SU-DHL-6 (cell line): ENCODE measurements around the gene SETD1B.
"Not testable (repeated sequence)": the region's sequence is repeated elsewhere in the genome, so short reads cannot be mapped to it uniquely, and the experiment has no call there.

Source experiments
- H2AFZ ChIP-seq: fragments of 200-600 bp; sonication (generic); 2 replicates; pipeline ENCODE4 v1.6.1; 2014; ENCODE audit warnings: low read depth, mild to moderate bottlenecking, moderate library complexity, mixed read lengths, antibody characterized with exemption, low read length; ENCODE audit not compliant: severe bottlenecking
- H3F3A ChIP-seq: fragments of 200-600 bp; shearing (Covaris generic); 2 replicates; pipeline ENCODE4 v1.6.0; 2016; ENCODE audit warnings: antibody characterized with exemption, mild to moderate bottlenecking; ENCODE audit not compliant: insufficient read depth
- H3K27ac ChIP-seq: fragments of 200-600 bp; sonication (generic); 2 replicates; pipeline ENCODE4 v1.5.1; 2016; ENCODE audit warnings: low read depth, mild to moderate bottlenecking, low read length, moderate library complexity, mixed read lengths
- H3K27me3 ChIP-seq: fragments of 200-600 bp; sonication (generic), shearing (Covaris generic); 2 replicates; pipeline ENCODE4 v1.6.0; 2014; ENCODE audit warnings: mild to moderate bottlenecking, low read length
- H3K36me3 ChIP-seq: fragments of 200-600 bp; sonication (generic); 2 replicates; pipeline ENCODE4 v1.6.1; 2014; ENCODE audit warnings: mild to moderate bottlenecking, low read length, mixed read lengths
- H3K4me2 ChIP-seq: fragments of 300-600, 200-600 bp; shearing (Covaris generic), sonication (generic); 2 replicates; pipeline ENCODE4 v1.6.0; 2014; ENCODE audit warnings: low read length, low read depth, mild to moderate bottlenecking; ENCODE audit not compliant: poor library complexity, severe bottlenecking
- H3K4me3 ChIP-seq: fragments of 200-600 bp; sonication (generic); 2 replicates; pipeline ENCODE4 v1.5.1; 2014; ENCODE audit warnings: antibody characterized with exemption, low read length, mild to moderate bottlenecking, mixed read lengths; ENCODE audit not compliant: insufficient read depth, poor library complexity, severe bottlenecking
- H3K79me2 ChIP-seq: fragments of 200-600 bp; sonication (generic); 2 replicates; pipeline ENCODE4 v1.6.1; 2014; ENCODE audit warnings: mild to moderate bottlenecking, low read length, moderate library complexity; ENCODE audit not compliant: insufficient read depth
- H3K9ac ChIP-seq: fragments of 200-600 bp; sonication (generic); 2 replicates; pipeline ENCODE4 v1.7.0; 2014; ENCODE audit warnings: mild to moderate bottlenecking, low read length
- H3K9me2 ChIP-seq: fragments of 200-600 bp; sonication (generic); replicated peaks from 2 replicates; pipeline ENCODE4 v1.6.1; 2014; ENCODE audit warnings: low read length; ENCODE audit not compliant: insufficient read depth
- H3K9me3 ChIP-seq: fragments of 200-600 bp; sonication (generic); 2 replicates; pipeline ENCODE4 v1.6.1; 2014; ENCODE audit warnings: low read length, mixed read lengths; ENCODE audit not compliant: insufficient read depth
- H4K20me1 ChIP-seq: fragments of 200-600 bp; sonication (generic); 2 replicates; pipeline ENCODE4 v1.6.1; 2014; ENCODE audit warnings: low read depth, mild to moderate bottlenecking, antibody characterized with exemption, low read length, moderate library complexity, mixed read lengths
- CTCF ChIP-seq: fragments of 200-600 bp; sonication (generic); IDR thresholded peaks from one replicate; pipeline ENCODE4 v1.5.1; 2017; ENCODE audit warnings: antibody characterized with exemption, mild to moderate bottlenecking, low read length, moderate library complexity; ENCODE audit not compliant: insufficient read depth, poor library complexity, severe bottlenecking
- EZH2phosphoT487 ChIP-seq: fragments of 200-600 bp; sonication (generic), shearing (Covaris generic); conservative IDR thresholded peaks from 2 replicates; pipeline ENCODE4 v1.6.1; 2018; ENCODE audit warnings: mild to moderate bottlenecking, antibody characterized with exemption, low read length, moderate library complexity, mixed read lengths

SETD1B gene

GRCh38 chr12:121845701-121846100 lies 41.9 kb downstream of the SETD1B start:
- no peak overlapping the region for H2AFZ ChIP-seq
- no peaks in the 10 kb centered on the region for H3K36me3 ChIP-seq
- H3K9ac ChIP-seq: no peak overlapping the region
- H3K4me2 ChIP-seq: no peak overlapping the region
- no peaks in the 10 kb centered on the region for H3K9me2 ChIP-seq
- no peak overlapping the region for H3K4me3 ChIP-seq
- H3K27ac ChIP-seq: no peak overlapping the region
- TF ChIP-seq EZH2phosphoT487 (no peak), CTCF (no peak)
- H4K20me1 ChIP-seq: no peaks in the 10 kb centered on the region
- no peaks in the 10 kb centered on the region for H3K27me3 ChIP-seq
- H3F3A ChIP-seq: no peaks in the 10 kb centered on the region
- no peaks in the 10 kb centered on the region for H3K79me2 ChIP-seq
- no peaks in the 10 kb centered on the region for H3K9me3 ChIP-seq

GRCh38 chr12:121849211-121849610 lies 45.4 kb downstream of the SETD1B start:
- no peaks in the 10 kb centered on the region for H3K79me2 ChIP-seq

GRCh38 chr12:121849665-121850064 lies 45.9 kb downstream of the SETD1B start:
- H2AFZ ChIP-seq: no peak overlapping the region
- H3K27me3 ChIP-seq: no peaks in the 10 kb centered on the region
- no peak overlapping the region for H3K27ac ChIP-seq
- H3K9me3 ChIP-seq: no peaks in the 10 kb centered on the region
- no peaks in the 10 kb centered on the region for H3K79me2 ChIP-seq
- TF ChIP-seq EZH2phosphoT487: no peak
- TF ChIP-seq CTCF: no peak
- no peaks in the 10 kb centered on the region for H3K36me3 ChIP-seq
- no peak overlapping the region for H3K4me2 ChIP-seq
- no peak overlapping the region for H3K9ac ChIP-seq
- no peaks in the 10 kb centered on the region for H3F3A ChIP-seq
- no peaks in the 10 kb centered on the region for H4K20me1 ChIP-seq
- no peak overlapping the region for H3K4me3 ChIP-seq
- H3K9me2 ChIP-seq: no peaks in the 10 kb centered on the region

More at GRCh38 chr12:121849211-121849610, 45.4 kb downstream of the SETD1B start:
- Histone ChIP-seq H3K4me3 (no peak overlapping the region), H4K20me1 (no peaks in the 10 kb centered on the region), H3K4me2 (no peak overlapping the region), H3F3A (no peaks in the 10 kb centered on the region), H3K27ac (no peak overlapping the region), H3K36me3 (no peaks in the 10 kb centered on the region), H2AFZ (no peak overlapping the region), H3K9me3 (no peaks in the 10 kb centered on the region), H3K9ac (no peak overlapping the region), H3K27me3 (no peaks in the 10 kb centered on the region), H3K9me2 (no peaks in the 10 kb centered on the region)
- TF ChIP-seq EZH2phosphoT487 (no peak), CTCF (no peak)

GRCh38 chr12:121852392-121852791 lies 48.6 kb downstream of the SETD1B start:
- not testable (repeated sequence) for H3K9me3 ChIP-seq, H3F3A ChIP-seq, H3K4me3 ChIP-seq, H3K9me2 ChIP-seq, H2AFZ ChIP-seq, H3K9ac ChIP-seq, H3K27ac ChIP-seq, H3K79me2 ChIP-seq, H3K36me3 ChIP-seq, H3K27me3 ChIP-seq, H3K4me2 ChIP-seq, H4K20me1 ChIP-seq
